GM21576 (cell line): ENCODE results near the gene KRTAP2-4.
"Not testable (repeated sequence)": the region's sequence is repeated elsewhere in the genome, so short reads cannot be mapped to it uniquely, and the experiment has no call there.

Source experiments
- ATAC-seq: cut with Tn5 transposase; IDR thresholded peaks from one replicate; pipeline ENCODE4 v1.9.1; 2021; ENCODE audit warnings: mild to moderate bottlenecking, moderate library complexity; ENCODE audit not compliant: unreplicated experiment

KRTAP2-4 gene

DNA sequence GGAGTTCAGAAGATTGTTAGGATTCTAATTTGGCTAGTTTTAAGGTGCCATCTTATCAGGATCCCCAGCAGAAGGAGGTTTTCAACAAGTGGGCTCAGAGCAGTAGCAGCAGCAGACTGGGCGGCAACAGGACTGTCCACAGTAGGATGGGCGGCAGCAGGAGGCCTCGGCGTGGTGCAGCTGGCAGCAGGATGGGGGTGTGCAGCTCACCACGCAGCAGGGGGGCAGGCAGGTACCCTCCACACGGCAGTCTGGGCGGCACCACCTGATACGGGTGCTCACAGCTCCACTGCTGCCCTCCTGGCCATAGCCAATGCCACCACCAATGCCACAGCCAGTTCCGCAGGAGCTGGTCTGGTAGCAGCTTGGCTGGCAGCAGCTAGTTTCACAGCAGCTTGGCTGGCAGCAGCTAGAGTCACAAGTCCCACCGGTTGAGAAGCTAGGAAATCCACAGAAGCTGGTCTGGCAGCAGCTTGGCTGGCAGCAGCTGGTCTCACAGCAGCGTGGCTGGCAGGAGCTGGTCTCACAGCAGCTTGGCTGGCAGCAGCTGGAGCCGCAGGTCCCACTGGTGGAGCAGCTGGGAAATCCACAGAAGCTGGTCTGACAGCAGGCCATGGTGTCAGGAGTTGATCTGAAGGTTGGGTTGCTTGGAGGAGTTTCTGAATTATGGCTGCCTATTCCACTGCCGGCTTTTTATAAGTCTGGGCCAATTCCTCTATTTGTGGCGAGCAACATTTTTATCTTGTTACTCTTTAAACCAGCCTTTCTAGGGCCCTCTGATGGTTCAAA, 24.7 kb downstream of the KRTAP2-4 start, which contains the start of gene KRTAP1-1:
KRTAP1-1 (minus strand) TSS at position 668 of the 789 bp plus-strand sequence; CDS start at position 615, 53 bp downstream.
- not testable (repeated sequence) for ATAC-seq

DNA sequence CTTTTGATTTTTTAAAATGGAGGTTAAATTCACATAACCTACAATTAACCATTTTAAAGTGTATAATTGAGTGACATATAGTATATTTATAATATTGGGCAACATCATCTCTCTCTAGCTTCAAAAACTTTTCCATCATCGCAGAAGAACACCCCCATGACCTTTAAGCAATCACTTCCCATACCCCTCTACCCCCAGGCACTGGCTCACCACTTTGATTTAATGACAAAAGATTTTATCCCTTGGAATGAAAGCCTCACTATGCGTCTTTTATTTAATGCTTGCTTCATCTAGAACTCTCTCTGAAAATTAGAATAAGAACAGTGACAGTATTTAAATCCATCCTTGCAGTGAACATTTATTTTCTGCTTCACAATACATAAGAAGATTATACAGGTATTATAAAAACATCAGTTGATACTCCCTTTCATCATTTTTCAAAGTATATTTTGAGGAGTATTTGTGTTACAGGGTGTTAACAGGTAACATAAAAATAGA, 27.8 kb downstream of the KRTAP2-4 start:
- ATAC-seq: no peak

DNA sequence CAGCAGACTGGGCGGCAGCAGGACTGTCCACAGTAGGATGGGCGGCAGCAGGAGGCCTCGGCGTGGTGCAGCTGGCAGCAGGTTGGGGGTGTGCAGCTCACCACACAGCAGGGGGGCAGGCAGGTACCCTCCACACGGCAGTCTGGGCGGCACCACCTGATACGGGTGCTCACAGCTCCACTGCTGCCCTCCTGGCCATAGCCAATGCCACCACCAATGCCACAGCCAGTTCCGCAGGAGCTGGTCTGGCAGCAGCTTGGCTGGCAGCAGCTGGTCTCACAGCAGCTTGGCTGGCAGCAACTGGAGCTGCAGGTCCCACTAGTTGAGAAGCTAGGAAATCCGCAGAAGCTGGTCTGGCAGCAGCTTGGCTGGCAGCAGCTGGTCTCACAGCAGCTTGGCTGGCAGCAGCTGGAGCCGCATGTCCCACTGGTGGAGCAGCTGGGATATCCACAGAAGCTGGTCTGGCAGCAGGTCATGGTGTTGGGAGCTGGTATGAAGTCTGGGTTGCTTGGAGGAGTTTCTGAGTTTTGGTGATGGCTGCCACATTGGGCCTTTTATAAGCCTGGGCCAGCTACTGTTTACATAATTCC, 31.2 kb downstream of the KRTAP2-4 start, which contains the start of gene KRTAP1-3:
KRTAP1-3 (minus strand) TSS at position 529 of the 590 bp plus-strand sequence; CDS start at position 476, 53 bp downstream.
- ATAC-seq: not testable (repeated sequence)

DNA sequence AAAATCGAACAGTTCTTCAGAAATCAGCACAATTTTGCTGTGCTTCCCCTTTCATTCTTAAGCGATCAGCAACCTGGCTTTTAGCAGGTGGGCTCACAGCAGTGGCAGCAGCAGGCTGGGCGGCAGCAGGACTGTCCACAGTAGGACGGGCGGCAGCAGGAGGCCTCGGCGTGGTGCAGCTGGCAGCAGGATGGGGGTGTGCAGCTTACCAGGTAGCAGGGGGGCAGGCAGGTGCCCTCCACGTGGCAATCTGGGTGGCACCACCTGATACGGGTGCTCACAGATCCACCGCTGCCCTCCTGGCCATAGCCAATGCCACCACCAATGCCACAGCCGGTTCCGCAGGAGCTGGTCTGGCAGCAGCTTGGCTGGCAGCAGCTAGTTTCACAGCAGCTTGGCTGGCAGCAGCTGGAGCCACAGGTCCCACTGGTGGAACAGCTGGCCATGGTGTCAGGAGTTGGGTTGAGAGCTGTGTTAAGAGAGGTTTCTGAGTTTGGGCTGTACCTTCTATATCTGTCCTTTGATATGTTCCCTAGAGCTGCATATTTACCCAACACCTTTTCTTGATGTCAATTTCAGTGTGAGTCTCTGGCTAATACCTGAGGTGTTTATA, 35.9 kb downstream of the KRTAP2-4 start, which contains the start of gene KRTAP1-4:
KRTAP1-4 (minus strand) TSS at position 563 of the 613 bp plus-strand sequence; CDS start at position 446, 117 bp downstream.
- no peak for ATAC-seq

DNA sequence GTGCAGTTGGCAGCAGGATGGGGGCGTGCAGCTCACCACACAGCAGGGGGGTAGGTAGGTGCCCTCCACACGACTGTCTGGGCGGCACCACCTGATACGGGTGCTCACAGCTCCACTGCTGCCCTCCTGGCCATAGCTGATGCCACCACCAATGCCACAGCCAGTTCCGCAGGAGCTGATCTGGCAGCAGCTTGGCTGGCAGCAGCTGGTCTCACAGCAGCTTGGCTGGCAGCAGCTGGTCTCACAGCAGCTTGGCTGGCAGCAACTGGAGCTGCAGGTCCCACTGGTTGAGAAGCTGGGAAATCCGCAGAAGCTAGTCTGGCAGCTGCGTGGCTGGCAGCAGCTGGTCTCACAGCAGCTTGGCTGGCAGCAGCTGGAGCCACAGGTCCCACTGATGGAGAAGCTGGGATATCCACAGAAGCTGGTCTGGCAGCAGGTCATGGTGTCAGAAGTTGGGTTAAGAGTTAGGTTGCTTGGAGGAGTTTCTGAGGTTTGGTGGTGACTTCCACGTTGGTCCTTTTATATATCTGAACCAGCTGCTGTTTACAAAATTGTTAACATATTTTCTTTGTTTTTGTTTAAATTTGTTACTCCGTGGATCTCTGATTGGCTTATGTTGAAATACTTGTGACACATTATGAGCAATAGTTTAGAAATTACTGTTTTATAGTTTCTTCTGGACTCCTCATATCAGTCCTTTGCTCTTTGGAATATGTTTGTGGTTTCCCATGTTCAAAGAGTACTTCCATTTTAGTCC, 38.8 kb downstream of the KRTAP2-4 start, which contains the start of gene KRTAP1-5:
KRTAP1-5 (minus strand) TSS at position 494 of the 757 bp plus-strand sequence; CDS start at position 441, 53 bp downstream.
- no peak for ATAC-seq

DNA sequence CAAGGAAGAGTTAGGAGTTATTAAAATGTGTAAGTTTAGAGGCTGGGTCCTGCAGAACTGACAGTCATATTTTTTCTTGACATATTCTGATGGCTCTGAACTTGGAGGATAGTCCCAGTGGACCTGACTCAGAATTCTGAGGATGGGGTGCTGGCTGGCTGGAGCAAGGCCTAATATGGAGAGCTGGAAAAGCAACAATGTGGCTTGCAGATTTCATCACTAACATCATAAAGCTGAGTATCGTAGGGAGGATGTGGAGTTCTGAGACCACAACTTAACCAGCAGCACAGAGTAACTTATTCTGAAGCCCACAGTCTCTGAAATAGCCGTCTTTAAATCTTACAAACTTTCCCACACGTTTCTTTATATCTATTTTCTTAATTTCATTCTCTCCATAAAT, 41.0 kb downstream of the KRTAP2-4 start:
- ATAC-seq: no peak

DNA sequence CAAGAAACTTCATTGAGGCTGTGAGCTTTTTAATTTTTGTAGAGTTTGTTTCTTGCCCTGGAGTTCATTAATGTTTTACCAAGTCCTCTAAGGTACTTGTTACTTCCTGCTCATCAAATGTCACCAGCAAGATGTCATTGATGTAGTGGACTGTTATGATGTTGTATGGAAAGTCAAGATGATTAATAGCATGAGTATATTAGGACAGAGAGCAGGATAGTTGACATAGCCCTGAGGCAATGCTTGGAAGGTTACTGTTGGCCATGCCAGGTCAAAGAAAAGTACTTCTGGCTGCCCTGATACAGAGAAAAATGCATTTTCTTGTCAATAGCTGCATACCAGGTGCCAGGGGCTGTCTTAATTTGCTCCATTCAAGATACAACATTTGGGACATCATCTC, 45.3 kb downstream of the KRTAP2-4 start:
- ATAC-seq: no peak

DNA sequence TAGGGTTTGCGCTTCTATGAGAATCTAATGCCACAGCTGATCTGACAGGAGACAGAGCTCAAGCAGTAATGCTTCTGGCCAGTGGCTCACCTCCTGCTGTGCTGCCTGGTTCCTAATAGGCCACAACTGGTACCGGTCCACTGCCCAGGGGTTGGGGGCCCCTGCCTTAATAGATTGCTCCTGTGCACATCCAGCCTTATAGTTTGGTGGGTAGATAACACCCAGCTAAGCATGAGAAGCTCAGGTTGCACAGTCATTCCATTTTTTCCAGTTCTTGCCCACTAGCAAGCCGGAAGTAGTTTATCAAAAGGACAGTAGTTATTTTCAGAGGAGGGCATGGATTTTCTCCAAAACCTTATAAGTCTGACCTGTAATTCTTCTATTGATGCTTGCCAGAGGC, 46.3 kb downstream of the KRTAP2-4 start:
- ATAC-seq: no peak

DNA sequence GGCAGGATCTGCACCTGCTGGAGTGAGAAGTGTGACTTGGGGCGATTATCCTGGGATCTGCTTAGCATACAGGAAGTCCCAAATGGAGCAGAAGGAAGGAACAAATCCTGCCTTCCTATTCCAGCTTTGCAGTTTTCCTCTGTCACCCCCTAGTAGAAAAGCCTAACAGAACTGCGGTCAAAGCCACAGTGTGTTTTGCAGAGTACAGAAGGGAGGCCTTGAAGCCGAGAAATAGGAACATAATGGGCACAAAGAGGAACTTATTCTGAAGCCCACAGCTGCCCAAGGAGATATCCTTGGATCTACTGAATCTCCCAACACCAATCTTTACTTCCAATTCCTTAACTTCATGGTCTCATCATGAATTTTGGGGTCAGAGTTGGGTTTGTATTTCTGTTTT, 47.1 kb downstream of the KRTAP2-4 start:
- ATAC-seq: no peak

DNA sequence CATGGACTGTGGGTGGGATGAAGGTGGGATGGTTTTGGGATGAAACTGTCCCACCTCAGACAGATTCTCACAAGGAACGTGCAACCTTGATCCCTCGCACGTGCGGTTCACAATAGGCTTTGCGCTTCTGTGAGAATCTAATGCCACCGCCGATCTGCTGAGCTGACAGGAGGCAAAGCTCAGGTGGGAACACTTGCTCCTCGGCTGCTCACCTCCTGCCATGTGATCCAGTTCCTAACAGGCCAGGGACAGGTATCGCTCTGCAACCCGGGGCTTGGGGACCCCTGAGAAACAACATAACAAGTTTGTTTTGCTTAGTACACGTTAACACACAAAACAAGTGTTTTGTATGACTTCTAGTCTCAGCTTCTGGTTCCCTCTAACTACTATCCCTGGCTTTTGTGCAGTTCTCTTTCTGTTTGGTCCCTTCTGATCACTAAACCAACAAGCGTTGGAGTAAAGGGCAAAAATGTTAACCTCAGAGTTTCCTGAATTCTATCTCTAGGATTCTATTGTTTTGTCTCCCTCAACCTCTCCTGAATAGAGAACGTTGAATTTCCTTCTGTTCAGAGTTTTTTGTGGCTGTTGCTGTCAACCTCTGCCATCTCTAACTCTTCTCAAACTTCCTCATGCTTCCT, 49.0 kb downstream of the KRTAP2-4 start:
- ATAC-seq: no peak

DNA sequence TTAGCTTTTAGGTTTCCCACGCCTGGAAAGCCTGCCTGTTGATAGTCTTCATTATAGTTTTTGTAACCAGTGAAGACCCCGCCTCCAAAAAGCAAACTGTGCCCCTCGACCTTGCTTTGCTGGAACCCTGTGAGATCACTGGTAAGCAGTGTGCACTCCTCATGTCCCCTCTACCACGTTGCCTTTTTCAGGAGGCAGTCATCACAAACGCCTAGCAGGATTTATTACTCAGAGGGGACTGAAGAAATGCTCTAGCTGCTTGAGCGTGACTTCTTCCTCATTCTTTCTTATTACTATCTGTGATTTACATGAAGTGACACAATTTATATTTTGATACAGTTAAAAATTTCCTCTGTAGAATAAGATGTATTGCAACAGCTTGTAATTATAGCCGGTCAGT, 50.2 kb downstream of the KRTAP2-4 start:
- ATAC-seq: no peak
